ENCODE results near the gene RAP1A.

- TF ChIP-seq, protein P1, sequence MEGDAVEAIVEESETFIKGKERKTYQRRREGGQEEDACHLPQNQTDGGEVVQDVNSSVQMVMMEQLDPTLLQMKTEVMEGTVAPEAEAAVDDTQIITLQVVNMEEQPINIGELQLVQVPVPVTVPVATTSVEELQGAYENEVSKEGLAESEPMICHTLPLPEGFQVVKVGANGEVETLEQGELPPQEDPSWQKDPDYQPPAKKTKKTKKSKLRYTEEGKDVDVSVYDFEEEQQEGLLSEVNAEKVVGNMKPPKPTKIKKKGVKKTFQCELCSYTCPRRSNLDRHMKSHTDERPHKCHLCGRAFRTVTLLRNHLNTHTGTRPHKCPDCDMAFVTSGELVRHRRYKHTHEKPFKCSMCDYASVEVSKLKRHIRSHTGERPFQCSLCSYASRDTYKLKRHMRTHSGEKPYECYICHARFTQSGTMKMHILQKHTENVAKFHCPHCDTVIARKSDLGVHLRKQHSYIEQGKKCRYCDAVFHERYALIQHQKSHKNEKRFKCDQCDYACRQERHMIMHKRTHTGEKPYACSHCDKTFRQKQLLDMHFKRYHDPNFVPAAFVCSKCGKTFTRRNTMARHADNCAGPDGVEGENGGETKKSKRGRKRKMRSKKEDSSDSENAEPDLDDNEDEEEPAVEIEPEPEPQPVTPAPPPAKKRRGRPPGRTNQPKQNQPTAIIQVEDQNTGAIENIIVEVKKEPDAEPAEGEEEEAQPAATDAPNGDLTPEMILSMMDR (IDR thresholded peaks at IDR 0.05) = no peak
- TF ChIP-seq POLR2AphosphoS5 (IDR thresholded peaks at IDR 0.05) = no peak
Observed at GRCh38 chr1:111738133-111738435, 118.5 kb downstream of the RAP1A start.

All from esophagus muscularis mucosa (tissue), 3 donors.